PC-3 (cell line): ENCODE results near the gene TEKT5.

ENCODE experiments used
- CTCF ChIP-seq: fragments of 300-600 bp; sonication (generic); conservative IDR thresholded peaks from 2 replicates; pipeline ENCODE4 v1.5.1; 2017; ENCODE audit warnings: antibody characterized with exemption, low read depth, mild to moderate bottlenecking, low read length
- EZH2 ChIP-seq: fragments of 300-600 bp; sonication (generic); IDR thresholded peaks from one replicate; pipeline ENCODE4 v1.6.1; 2017; ENCODE audit warnings: antibody characterized with exemption, mild to moderate bottlenecking, low read length; ENCODE audit not compliant: unreplicated experiment
- EZH2phosphoT487 ChIP-seq: fragments of 300-600 bp; sonication (generic); IDR thresholded peaks from 2 replicates; pipeline ENCODE4 v1.6.1; 2018; ENCODE audit warnings: mild to moderate bottlenecking, antibody characterized with exemption, low read length, borderline replicate concordance

DNA sequence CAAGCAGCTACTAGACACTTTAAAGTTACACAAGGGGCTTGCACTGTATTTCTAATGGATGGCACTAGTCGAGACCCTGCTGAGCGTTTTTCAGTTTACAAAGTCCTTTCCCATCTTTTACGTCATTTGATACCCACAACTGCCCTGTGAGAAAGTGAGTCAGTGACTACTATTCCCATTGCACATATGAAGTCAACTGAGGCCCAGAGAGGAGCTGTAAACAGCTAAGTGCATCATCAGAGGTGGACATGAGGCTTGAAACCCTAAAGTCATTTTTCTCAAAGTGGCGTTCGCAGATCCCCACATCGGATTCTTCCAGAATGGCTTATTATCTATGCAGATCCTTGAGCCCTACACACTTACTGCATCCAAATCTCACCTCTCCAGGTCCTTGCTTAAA, 50.6 kb downstream of the TEKT5 start:
- no peak for TF ChIP-seq CTCF
- no peak for TF ChIP-seq EZH2
- no peak for TF ChIP-seq EZH2phosphoT487
